ENCODE results near the gene HDAC4. TPM values are rescaled to one million over a fixed set of nuclear protein-coding genes. Genes with fewer than 3 reads are reported as not detected.
A peak's percentile ranks its signal among the peaks of the same experiment; 100 is the strongest.

The HDAC4 gene
- total RNA-seq, 4 donors from 2014 or later: 21.6 to 72.7 (median 35.2) TPM

DNA sequence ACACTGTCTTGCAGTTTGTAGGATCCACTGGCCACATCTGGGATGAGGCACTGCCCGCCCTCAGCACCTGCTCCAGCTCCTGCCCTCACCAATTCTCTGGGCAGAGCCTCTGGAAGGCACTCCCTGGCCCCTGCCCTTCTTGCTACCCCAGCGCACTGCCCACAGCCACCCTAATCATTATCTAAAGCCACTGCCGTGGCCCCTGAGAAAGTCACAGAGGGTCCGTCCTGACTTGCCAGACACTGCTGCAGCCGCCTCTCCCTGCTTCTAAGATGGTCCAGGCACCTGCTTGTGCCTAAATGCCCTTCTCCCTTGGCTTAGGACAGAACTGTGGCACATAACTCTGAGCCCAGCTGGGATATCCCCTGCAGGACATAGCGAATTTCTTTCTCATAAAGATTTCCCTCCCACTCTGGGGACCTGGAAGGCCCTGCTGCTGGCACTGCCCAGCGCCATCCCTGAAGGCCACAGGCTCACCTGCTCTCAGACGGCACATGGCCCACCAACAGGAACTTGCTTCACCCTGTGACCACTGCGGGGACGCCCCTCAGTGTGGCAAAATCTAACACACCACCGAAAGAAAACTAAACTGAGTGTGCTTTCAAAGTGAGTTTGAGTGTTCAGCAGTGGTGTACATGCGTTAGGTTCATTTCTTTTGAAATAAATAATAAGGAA, 244.9 kb downstream of the HDAC4 start:
- Histone ChIP-seq H3K27ac (no peak overlapping the region), H3K27me3 (no peaks in the 10 kb centered on the region), H3K4me1 (peaks cover 0 to 27% (median 0%) of the 10 kb centered on the region in 3 donors), H3K4me3 (no peak overlapping the region), H3K36me3 (peaks cover 6 to 80% (median 16%) of the 10 kb centered on the region in 3 donors), H3K9me3 (no peaks in the 10 kb centered on the region)
- TF ChIP-seq POLR2A (IDR thresholded peaks at IDR 0.05): no peak
- TF ChIP-seq, protein P1, sequence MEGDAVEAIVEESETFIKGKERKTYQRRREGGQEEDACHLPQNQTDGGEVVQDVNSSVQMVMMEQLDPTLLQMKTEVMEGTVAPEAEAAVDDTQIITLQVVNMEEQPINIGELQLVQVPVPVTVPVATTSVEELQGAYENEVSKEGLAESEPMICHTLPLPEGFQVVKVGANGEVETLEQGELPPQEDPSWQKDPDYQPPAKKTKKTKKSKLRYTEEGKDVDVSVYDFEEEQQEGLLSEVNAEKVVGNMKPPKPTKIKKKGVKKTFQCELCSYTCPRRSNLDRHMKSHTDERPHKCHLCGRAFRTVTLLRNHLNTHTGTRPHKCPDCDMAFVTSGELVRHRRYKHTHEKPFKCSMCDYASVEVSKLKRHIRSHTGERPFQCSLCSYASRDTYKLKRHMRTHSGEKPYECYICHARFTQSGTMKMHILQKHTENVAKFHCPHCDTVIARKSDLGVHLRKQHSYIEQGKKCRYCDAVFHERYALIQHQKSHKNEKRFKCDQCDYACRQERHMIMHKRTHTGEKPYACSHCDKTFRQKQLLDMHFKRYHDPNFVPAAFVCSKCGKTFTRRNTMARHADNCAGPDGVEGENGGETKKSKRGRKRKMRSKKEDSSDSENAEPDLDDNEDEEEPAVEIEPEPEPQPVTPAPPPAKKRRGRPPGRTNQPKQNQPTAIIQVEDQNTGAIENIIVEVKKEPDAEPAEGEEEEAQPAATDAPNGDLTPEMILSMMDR (IDR thresholded peaks at IDR 0.05): no peak
- DNase-seq: no peak
- WGBS, 2 donors: 85 to 93% methylated on average over 5 to 11 of the region's 12 CpGs
- intact Hi-C loops (cut with DNase I): no loop called here

DNA sequence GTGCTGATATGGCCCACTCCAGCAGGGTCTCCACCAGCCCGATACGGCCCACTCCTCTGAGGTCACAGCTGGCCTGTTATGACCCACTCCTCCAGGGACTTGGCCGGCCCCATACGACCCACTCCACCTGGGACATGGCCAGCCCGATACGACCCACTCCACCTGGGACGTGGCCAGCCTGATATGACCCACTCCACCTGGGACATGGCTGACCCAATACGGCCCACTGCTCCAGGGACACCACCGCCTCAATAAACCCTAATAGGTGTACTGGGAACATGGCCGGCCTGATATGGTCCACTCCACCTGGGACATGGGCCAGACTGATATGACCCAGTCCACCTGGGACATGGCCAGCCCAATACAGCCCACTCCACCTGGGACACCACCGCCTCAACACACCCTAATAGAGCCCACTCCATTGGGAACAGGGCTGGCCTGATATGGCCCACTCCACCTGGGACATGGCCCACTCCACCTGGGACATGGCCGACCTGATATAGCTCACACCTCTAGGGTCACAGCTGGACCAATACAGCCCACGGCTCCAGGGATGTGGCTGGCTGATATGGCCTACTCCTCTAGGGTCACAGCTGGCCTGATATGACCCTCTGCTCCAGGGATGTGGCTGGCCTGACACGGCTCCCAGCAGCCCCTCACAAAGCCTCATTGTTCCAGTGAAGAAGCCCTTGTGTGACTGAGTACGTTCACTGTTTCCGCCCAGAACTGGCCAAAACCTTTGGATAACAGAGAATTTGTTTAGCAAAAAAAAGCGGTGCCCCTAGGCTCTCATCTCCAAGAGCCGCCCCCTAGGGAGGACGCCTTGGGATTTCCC, 245.6 kb downstream of the HDAC4 start:
- Histone ChIP-seq H3K36me3 (peaks cover 6 to 75% (median 16%) of the 10 kb centered on the region in 3 donors), H3K27ac (peak overlapping the region in 1 of 4 donors; percentile 2), H3K4me1 (peaks cover 0 to 32% (median 0%) of the 10 kb centered on the region in 3 donors), H3K27me3 (no peaks in the 10 kb centered on the region), H3K4me3 (no peak overlapping the region), H3K9me3 (no peaks in the 10 kb centered on the region)
- DNase-seq: no peak
- WGBS, 2 donors: 42 to 63% methylated on average over 2 to 8 of the region's 19 CpGs
- intact Hi-C loops (cut with DNase I): no loop called here
- TF ChIP-seq, protein P1 (IDR thresholded peaks at IDR 0.05): no peak
- TF ChIP-seq POLR2A (IDR thresholded peaks at IDR 0.05): no peak

DNA sequence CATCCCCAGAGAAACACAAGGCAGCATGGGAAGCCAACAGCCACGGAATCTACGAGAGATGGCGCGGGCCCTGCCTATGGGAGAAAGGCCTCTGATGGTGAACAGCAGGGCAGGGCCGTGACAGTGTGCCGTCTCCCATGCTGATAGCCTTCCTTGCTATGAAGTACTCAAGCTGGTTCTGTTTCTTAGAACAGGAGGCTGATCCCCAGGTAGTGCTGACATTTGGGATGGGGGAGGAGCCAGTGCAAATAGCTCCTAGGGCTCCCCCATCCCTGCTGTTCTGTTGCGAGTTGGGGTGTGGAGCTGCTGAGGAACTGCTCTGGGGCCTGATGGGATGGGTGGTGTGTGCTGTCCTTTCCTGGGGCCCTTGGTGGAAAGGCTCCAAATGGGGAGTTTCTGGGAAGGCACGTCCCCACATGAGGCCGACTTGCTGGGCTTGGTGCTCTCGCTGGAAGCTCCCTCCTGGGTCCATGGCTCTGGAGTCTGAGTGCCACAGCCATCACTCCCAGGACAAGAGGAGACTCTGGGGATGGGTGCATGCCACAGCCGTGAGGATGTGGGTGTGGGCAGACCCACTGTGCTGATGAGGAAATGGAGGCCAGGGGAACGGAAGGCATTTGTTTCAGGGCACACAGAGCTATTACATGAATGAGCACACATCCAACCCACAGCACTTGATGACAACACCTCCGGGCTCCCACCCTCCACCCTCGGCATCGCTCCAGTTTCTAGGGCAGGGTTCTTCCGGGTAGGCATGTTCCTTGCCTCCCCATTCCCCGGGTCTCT, 246.8 kb downstream of the HDAC4 start:
- no peak for DNase-seq
- 77 to 80% methylated on average over 12 to 13 of the region's 17 CpGs for WGBS, 2 donors
- H3K27me3 ChIP-seq: no peaks in the 10 kb centered on the region
- H3K27ac ChIP-seq: peak overlapping the region in 2 of 4 donors; percentile 7 to 8
- peaks cover 6 to 75% (median 16%) of the 10 kb centered on the region in 3 donors for H3K36me3 ChIP-seq
- H3K4me3 ChIP-seq: no peak overlapping the region
- intact Hi-C loops (cut with DNase I): no loop called here
- no peak for TF ChIP-seq POLR2A (IDR thresholded peaks at IDR 0.05)
- TF ChIP-seq, protein P1 (IDR thresholded peaks at IDR 0.05): no peak
- H3K9me3 ChIP-seq: no peaks in the 10 kb centered on the region
- H3K4me1 ChIP-seq: peaks cover 0 to 32% (median 0%) of the 10 kb centered on the region in 3 donors

DNA sequence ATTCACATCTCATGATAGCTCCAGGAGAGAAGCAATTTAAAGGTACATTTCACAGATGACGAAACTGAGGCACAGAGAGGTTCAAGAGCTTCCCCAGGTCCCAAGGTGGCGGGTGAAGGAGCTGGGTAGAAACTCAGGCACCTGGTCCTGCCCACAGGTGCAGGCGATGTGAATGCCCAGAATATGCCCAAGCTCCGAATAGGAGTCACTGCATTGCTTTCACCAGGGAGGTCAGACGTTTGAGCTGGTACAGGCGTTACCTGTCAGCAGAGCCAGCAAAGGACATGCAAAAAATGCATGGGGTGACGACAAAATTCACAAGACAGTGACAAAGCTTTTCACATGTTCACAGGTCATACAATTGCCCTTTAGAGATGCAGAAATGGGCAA, 247.9 kb downstream of the HDAC4 start:
- no peak for TF ChIP-seq POLR2A (IDR thresholded peaks at IDR 0.05)
- TF ChIP-seq, protein P1 (IDR thresholded peaks at IDR 0.05): no peak
- Histone ChIP-seq H3K4me1 (peaks cover 0 to 30% (median 0%) of the 10 kb centered on the region in 3 donors), H3K36me3 (peaks cover 6 to 86% (median 16%) of the 10 kb centered on the region in 3 donors), H3K4me3 (no peak overlapping the region), H3K9me3 (no peaks in the 10 kb centered on the region), H3K27me3 (no peaks in the 10 kb centered on the region), H3K27ac (peak overlapping the region in 3 of 4 donors; percentile 62 to 86 (median 81))
- WGBS, 2 donors: 94 to 97% methylated on average over 7 of the region's 7 CpGs
- DNase-seq: no peak
- intact Hi-C loops (cut with DNase I): no loop called here
